GM18873 (cell line): Measurements from ENCODE around the gene INHBB.
"Not testable (repeated sequence)": the region's sequence is repeated elsewhere in the genome, so short reads cannot be mapped to it uniquely, and the experiment has no call there.

Experiments used
- ATAC-seq: cut with Tn5 transposase; IDR thresholded peaks from one replicate; pipeline ENCODE4 v1.9.1; 2021; ENCODE audit warnings: mild to moderate bottlenecking, moderate library complexity, moderate number of reproducible peaks; ENCODE audit not compliant: unreplicated experiment, low FRiP score

Gene INHBB

GRCh38 chr2:120376679-120377640, 31.0 kb downstream of the INHBB start:
- no peak for ATAC-seq

- ATAC-seq = no peak
These were observed 32.7 kb downstream of the INHBB start for GRCh38 chr2:120378605-120379004.

- no peak for ATAC-seq
These were observed 34.3 kb downstream of the INHBB start for GRCh38 chr2:120379916-120380893.

- ATAC-seq = no peak
These were observed 35.3 kb downstream of the INHBB start for GRCh38 chr2:120381192-120381591.

- ATAC-seq = no peak
These were observed 35.7 kb downstream of the INHBB start for GRCh38 chr2:120381661-120382060.

- ATAC-seq = no peak
These were observed 36.7 kb downstream of the INHBB start for GRCh38 chr2:120382541-120383144.

GRCh38 chr2:120383191-120383590, 37.3 kb downstream of the INHBB start:
- ATAC-seq = no peak

- ATAC-seq = no peak
These were observed 37.9 kb downstream of the INHBB start for GRCh38 chr2:120383631-120384340.

GRCh38 chr2:120384486-120385354, 38.8 kb downstream of the INHBB start:
- ATAC-seq = no peak

- ATAC-seq = no peak
These were observed 39.6 kb downstream of the INHBB start for GRCh38 chr2:120385355-120386127.

- ATAC-seq = no peak
These were observed 42.5 kb downstream of the INHBB start for GRCh38 chr2:120388222-120389035.

GRCh38 chr2:120389036-120389391, 43.1 kb downstream of the INHBB start:
- ATAC-seq = no peak

- ATAC-seq = no peak
These were observed 44.6 kb downstream of the INHBB start for GRCh38 chr2:120390381-120391055.

- not testable (repeated sequence) for ATAC-seq
These were observed 45.4 kb downstream of the INHBB start for GRCh38 chr2:120391382-120391781.

- no peak for ATAC-seq
These were observed 46.2 kb downstream of the INHBB start for GRCh38 chr2:120391911-120392665.

GRCh38 chr2:120392923-120393322, 47.0 kb downstream of the INHBB start:
- no peak for ATAC-seq
